Thyroid gland (tissue), 4 donors: ENCODE data around the gene C3orf49. TPM values are rescaled to one million over a fixed set of nuclear protein-coding genes. Genes with fewer than 3 reads are reported as not detected.

ENCODE experiments used
- DNase-seq, 2 donors: peaks; one replicate each; pipeline ENCODE4 v3.0.0-alpha.2; 2019
- H3K27ac ChIP-seq, 3 donors: fragments of 200-600 bp; sonication (generic); 1 replicate in 2 of 3; 2 replicates in 1 of 3; pipeline ENCODE4 v1.5.1; 2016 to 2019; ENCODE audit warnings: mild to moderate bottlenecking in 1 of 3, moderate library complexity in 1 of 3
- H3K27me3 ChIP-seq: fragments of 200-600 bp; sonication (generic); one replicate; pipeline ENCODE4 v1.5.1; 2019
- H3K36me3 ChIP-seq, 2 donors: fragments of 200-600 bp; sonication (generic); one replicate each; pipeline ENCODE4 v1.5.1; 2016 to 2019
- H3K4me1 ChIP-seq, 2 donors: fragments of 200-600 bp; sonication (generic); one replicate each; pipeline ENCODE4 v1.5.1; 2017 to 2019
- H3K4me3 ChIP-seq, 3 donors: fragments of 200-600 bp; sonication (generic); replicated peaks in 1 of 3; 1 replicate in 2 of 3; 2 replicates in 1 of 3; pipeline ENCODE4 v1.5.1; 2016; ENCODE audit warnings: mild to moderate bottlenecking in 1 of 3
- H3K9me3 ChIP-seq: fragments of 200-600 bp; sonication (generic); one replicate; pipeline ENCODE4 v1.5.1; 2017
- CTCF ChIP-seq, 6 experiments: fragments of 200-600 bp in 3 of 6; fragments of 450-650 bp in 3 of 6; sonication (generic) in 3 of 6; IDR thresholded peaks; one replicate each; pipeline ENCODE4 v1.5.1; 2016 to 2019; ENCODE audit warnings: antibody characterized with exemption in 6 of 6, mild to moderate bottlenecking in 2 of 6, inconsistent platforms in 1 of 6, moderate library complexity in 1 of 6
- POLR2A ChIP-seq, 2 donors: fragments of 450-650 bp; IDR thresholded peaks; one replicate each; pipeline ENCODE4 v1.6.1; 2017; ENCODE audit warnings: antibody characterized with exemption in 2 of 2, mild to moderate bottlenecking in 2 of 2, moderate library complexity in 1 of 2
- WGBS, 2 donors: methylation state at CpG; one replicate each; pipeline ENCODE4 v1.1.5; 2017; 5-methylcytosine and 5-hydroxymethylcytosine counted together
- intact Hi-C: fragments of 100-400 bp; cut with DNase I; formaldehyde crosslinking; loops from one replicate; pipeline ENCODE4 v1.15.1; 2023
- total RNA-seq, 4 donors: library from RNA; depleted of rRNA; stranded (reverse); fragments of >200 nt; gene quantifications; one replicate each; pipeline ENCODE4 v1.2.3, GENCODE V29; 2016

The C3orf49 gene
- total RNA-seq, 4 donors from 2014 or later, result not detected

GRCh38 chr3:63808633-63809032 lies 10.5 kb upstream of the C3orf49 start:
- WGBS, 2 donors, result 80 to 82% methylated on average over 3 of the region's 3 CpGs
- DNase-seq, result no peak
- Histone ChIP-seq H3K4me1 (no peaks in the 10 kb centered on the region), H3K9me3 (no peaks in the 10 kb centered on the region), H3K27me3 (no peaks in the 10 kb centered on the region), H3K4me3 (no peak overlapping the region), H3K27ac (no peak overlapping the region), H3K36me3 (no peaks in the 10 kb centered on the region)
- TF ChIP-seq CTCF (IDR thresholded peaks at IDR 0.05), result no peak
- no peak for TF ChIP-seq POLR2A (IDR thresholded peaks at IDR 0.05)
- intact Hi-C loops, result no loop called here

GRCh38 chr3:63809607-63810006 lies 9.5 kb upstream of the C3orf49 start:
- no peaks in the 10 kb centered on the region for H3K27me3 ChIP-seq
- intact Hi-C loops, result no loop called here
- H3K9me3 ChIP-seq, result no peaks in the 10 kb centered on the region
- no peak overlapping the region for H3K4me3 ChIP-seq
- 88 to 94% methylated on average over 6 of the region's 6 CpGs for WGBS, 2 donors
- no peak overlapping the region for H3K27ac ChIP-seq
- TF ChIP-seq POLR2A (IDR thresholded peaks at IDR 0.05) (no peak), CTCF (IDR thresholded peaks at IDR 0.05) (no peak)
- no peak for DNase-seq
- H3K36me3 ChIP-seq, result no peaks in the 10 kb centered on the region
- H3K4me1 ChIP-seq, result no peaks in the 10 kb centered on the region

- 91% methylated on average over 3 of the region's 3 CpGs for WGBS, 2 donors
- intact Hi-C loops, result no loop called here
Observed at GRCh38 chr3:63814237-63814636, 4.9 kb upstream of the C3orf49 start.

GRCh38 chr3:63817225-63817624 lies 1.9 kb upstream of the C3orf49 start:
- 93 to 95% methylated on average over 5 of the region's 5 CpGs for WGBS, 2 donors
- Histone ChIP-seq H3K4me1 (no peaks in the 10 kb centered on the region), H3K27ac (no peak overlapping the region), H3K27me3 (no peaks in the 10 kb centered on the region), H3K36me3 (no peaks in the 10 kb centered on the region), H3K9me3 (no peaks in the 10 kb centered on the region), H3K4me3 (no peak overlapping the region)
- intact Hi-C loops, result loop anchor here (5.0 kb wide), 1 partner anchor 465 kb away; no protein-coding TSS in a partner anchor
- DNase-seq, result no peak
- TF ChIP-seq CTCF (IDR thresholded peaks at IDR 0.05) (no peak), POLR2A (IDR thresholded peaks at IDR 0.05) (no peak)

More at GRCh38 chr3:63814237-63814636, 4.9 kb upstream of the C3orf49 start:
- Histone ChIP-seq H3K36me3 (no peaks in the 10 kb centered on the region), H3K9me3 (no peaks in the 10 kb centered on the region), H3K4me3 (no peak overlapping the region), H3K27ac (no peak overlapping the region), H3K27me3 (no peaks in the 10 kb centered on the region), H3K4me1 (no peaks in the 10 kb centered on the region)
- no peak for TF ChIP-seq POLR2A (IDR thresholded peaks at IDR 0.05)
- TF ChIP-seq CTCF (IDR thresholded peaks at IDR 0.05), result no peak
- DNase-seq, result no peak

GRCh38 chr3:63818282-63819150 lies 583 bp upstream of the C3orf49 start:
- peak; percentile 59 to 64 for DNase-seq
- intact Hi-C loops, result loop anchor here (5.0 kb wide), 1 partner anchor 466 kb away; no protein-coding TSS in a partner anchor

More at GRCh38 chr3:63818282-63819150, 583 bp upstream of the C3orf49 start:
- TF ChIP-seq CTCF (IDR thresholded peaks at IDR 0.05) (peak; percentile 64 to 90 (median 76)), POLR2A (IDR thresholded peaks at IDR 0.05) (no peak)
- no peaks in the 10 kb centered on the region for H3K36me3 ChIP-seq
- H3K4me3 ChIP-seq, result no peak overlapping the region
- H3K27ac ChIP-seq, result no peak overlapping the region
- H3K27me3 ChIP-seq, result no peaks in the 10 kb centered on the region
- H3K9me3 ChIP-seq, result no peaks in the 10 kb centered on the region
- WGBS, 2 donors, result 25 to 26% methylated on average over 10 of the region's 10 CpGs
- H3K4me1 ChIP-seq, result no peaks in the 10 kb centered on the region
